ENCODE data around the gene KIAA0825. TPM values are rescaled to one million over a fixed set of nuclear protein-coding genes. Genes with fewer than 3 reads are reported as not detected.

Gene KIAA0825
- total RNA-seq, 4 donors from 2014 or later = 0.60 to 2.5 (median 1.6) TPM

DNA sequence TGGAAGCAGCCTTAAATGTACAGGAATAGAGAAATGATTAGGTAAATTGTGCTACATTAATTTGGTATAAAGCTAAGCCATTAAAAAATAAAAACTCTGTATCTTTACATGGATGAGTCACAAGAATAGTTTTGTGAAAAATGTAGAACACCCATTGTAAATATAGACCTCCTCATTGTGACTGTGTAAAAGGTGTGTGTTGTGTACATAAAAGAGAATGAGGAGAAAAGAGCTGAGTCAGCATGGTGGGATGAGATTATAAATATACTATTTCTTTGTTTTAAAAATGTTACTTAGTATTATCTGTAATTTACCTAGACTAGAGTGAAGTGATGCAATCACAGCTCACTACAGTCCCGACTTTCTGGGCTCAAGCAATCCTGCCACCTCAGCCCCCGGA, 250.5 kb downstream of the KIAA0825 start:
- no peak for ATAC-seq
- H3K27ac ChIP-seq = no peak overlapping the region
- intact Hi-C loops (cut with DNase I; ENCODE audit: low total_unique reads) = no loop called here

DNA sequence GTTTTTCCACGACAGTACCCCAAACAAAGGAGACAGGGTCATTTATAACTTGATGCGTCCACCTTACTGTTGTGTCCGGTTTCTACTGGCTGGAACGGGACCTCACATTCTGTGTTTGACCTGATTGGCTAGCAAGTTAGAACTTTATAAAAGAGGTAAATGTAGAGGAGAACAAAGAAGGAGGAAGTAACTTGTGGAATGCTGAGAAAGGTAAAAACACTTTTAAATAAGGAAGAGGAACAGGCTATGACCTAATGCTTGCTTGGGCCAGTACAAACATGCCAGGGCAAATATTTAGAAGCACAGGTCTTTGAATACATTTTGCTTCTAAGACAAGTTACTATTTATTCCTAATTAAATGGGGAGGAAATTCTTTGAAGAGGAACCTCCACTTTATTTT, 251.6 kb downstream of the KIAA0825 start:
- H3K4me1 ChIP-seq = no peaks in the 10 kb centered on the region
- no peak for ATAC-seq
- H3K27ac ChIP-seq = no peak overlapping the region
- H3K36me3 ChIP-seq = no peaks in the 10 kb centered on the region
- no peaks in the 10 kb centered on the region for H3K9me3 ChIP-seq
- no peak for DNase-seq
- in situ Hi-C loops (cut with MboI; ENCODE audit: low sequenced_read_pairs in 4 of 4) = no loop called here
- intact Hi-C loops (cut with DNase I; ENCODE audit: low total_unique reads) = no loop called here
- TF ChIP-seq POLR2A (IDR thresholded peaks at IDR 0.05) = no peak
- TF ChIP-seq, protein P1, sequence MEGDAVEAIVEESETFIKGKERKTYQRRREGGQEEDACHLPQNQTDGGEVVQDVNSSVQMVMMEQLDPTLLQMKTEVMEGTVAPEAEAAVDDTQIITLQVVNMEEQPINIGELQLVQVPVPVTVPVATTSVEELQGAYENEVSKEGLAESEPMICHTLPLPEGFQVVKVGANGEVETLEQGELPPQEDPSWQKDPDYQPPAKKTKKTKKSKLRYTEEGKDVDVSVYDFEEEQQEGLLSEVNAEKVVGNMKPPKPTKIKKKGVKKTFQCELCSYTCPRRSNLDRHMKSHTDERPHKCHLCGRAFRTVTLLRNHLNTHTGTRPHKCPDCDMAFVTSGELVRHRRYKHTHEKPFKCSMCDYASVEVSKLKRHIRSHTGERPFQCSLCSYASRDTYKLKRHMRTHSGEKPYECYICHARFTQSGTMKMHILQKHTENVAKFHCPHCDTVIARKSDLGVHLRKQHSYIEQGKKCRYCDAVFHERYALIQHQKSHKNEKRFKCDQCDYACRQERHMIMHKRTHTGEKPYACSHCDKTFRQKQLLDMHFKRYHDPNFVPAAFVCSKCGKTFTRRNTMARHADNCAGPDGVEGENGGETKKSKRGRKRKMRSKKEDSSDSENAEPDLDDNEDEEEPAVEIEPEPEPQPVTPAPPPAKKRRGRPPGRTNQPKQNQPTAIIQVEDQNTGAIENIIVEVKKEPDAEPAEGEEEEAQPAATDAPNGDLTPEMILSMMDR (IDR thresholded peaks at IDR 0.05 in 4 of 5, conservative IDR thresholded peaks at IDR 0.05 in 1 of 5) = no peak
- no peaks in the 10 kb centered on the region for H3K27me3 ChIP-seq
- no peak overlapping the region for H3K4me3 ChIP-seq

More for the DNA sequence above, 250.5 kb downstream of the KIAA0825 start:
- Histone ChIP-seq H3K9me3 (no peaks in the 10 kb centered on the region), H3K4me3 (no peak overlapping the region), H3K4me1 (no peaks in the 10 kb centered on the region), H3K36me3 (no peaks in the 10 kb centered on the region), H3K27me3 (no peaks in the 10 kb centered on the region)
- in situ Hi-C loops (cut with MboI; ENCODE audit: low sequenced_read_pairs in 4 of 4) = no loop called here
- DNase-seq = no peak
- TF ChIP-seq, protein P1 (IDR thresholded peaks at IDR 0.05 in 4 of 5, conservative IDR thresholded peaks at IDR 0.05 in 1 of 5) = no peak
- no peak for TF ChIP-seq POLR2A (IDR thresholded peaks at IDR 0.05)

DNA sequence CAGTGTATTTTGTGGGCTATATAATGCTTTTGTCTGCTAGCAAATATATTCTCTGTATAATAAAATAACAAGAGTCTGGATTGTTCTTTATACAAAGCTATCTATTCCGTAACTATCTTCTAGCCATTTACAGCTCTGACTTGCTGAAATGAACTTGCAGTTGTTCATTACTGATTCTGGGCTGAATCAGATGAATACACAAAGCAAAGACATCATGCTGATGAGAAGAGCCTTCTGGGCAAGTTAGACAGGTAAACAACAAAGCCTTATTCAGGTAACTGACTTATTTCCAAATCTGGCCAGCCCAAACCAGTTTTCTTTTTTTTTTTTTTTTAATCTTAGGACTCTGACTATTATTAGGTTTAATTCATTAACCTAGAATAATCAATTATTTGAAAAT, 255.5 kb downstream of the KIAA0825 start:
- H3K36me3 ChIP-seq = no peaks in the 10 kb centered on the region
- DNase-seq (no peak), ATAC-seq (no peak)
- H3K27ac ChIP-seq = no peak overlapping the region
- in situ Hi-C loops (cut with MboI; ENCODE audit: low sequenced_read_pairs in 4 of 4) = no loop called here
- TF ChIP-seq POLR2A (IDR thresholded peaks at IDR 0.05) = no peak
- TF ChIP-seq, protein P1 (IDR thresholded peaks at IDR 0.05 in 4 of 5, conservative IDR thresholded peaks at IDR 0.05 in 1 of 5) = no peak
- H3K4me3 ChIP-seq = no peak overlapping the region
- H3K27me3 ChIP-seq = no peaks in the 10 kb centered on the region
- no peaks in the 10 kb centered on the region for H3K4me1 ChIP-seq
- intact Hi-C loops (cut with DNase I; ENCODE audit: low total_unique reads) = no loop called here
- no peaks in the 10 kb centered on the region for H3K9me3 ChIP-seq

DNA sequence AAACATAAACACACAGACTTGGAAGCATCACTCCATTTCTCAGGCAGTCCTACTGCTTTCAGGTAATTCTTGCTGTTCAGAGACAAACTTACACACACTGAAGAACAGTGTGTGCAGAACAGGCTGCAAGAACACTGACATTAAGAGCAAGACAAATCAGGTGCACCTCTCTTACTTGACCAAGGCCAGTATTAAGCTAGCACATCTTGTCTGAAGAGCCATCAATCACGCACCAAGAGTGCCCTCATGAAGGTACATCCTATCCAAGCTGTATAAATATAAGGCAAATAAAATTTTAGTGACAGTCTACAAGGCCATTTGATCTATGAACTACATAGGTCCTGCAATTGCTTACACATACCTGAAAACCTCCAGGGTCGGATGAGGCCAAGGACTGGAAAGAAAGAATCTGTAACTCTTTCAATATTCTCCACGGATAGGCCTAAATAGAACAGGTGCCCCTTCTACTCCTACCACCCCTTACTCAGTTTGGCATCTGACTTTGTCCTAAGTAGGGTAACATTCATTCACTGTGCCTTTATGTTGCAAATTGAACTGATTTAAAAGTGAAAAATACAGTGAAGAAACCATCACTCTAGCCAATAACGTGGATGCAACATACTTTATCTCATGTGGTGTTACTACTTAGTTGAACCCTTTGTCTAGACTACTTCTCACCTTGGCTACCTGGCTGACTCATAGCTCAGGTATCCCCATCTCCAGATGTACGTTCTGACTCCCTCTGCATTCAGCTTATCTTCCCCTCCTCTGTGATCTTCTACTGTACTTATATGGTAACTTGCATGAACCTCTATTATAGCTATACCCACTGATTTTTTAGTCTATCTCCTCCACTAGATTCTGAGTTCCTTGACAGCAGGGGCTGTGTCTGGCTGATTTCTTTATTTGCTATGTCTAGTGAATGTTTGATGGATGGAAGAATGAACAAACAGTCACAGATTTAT, 256.3 kb downstream of the KIAA0825 start:
- ATAC-seq = no peak

More for the DNA sequence above, 256.3 kb downstream of the KIAA0825 start:
- DNase-seq = no peak
- Histone ChIP-seq H3K27me3 (no peaks in the 10 kb centered on the region), H3K4me1 (no peaks in the 10 kb centered on the region), H3K9me3 (no peaks in the 10 kb centered on the region), H3K4me3 (no peak overlapping the region), H3K36me3 (no peaks in the 10 kb centered on the region), H3K27ac (no peak overlapping the region)
- TF ChIP-seq POLR2A (IDR thresholded peaks at IDR 0.05) = no peak
- TF ChIP-seq, protein P1 (IDR thresholded peaks at IDR 0.05 in 4 of 5, conservative IDR thresholded peaks at IDR 0.05 in 1 of 5) = no peak
- intact Hi-C loops (cut with DNase I; ENCODE audit: low total_unique reads) (no loop called here), in situ Hi-C loops (cut with MboI; ENCODE audit: low sequenced_read_pairs in 4 of 4) (no loop called here)
